ENCODE results near the gene HPCAL4.

The HPCAL4 gene

DNA sequence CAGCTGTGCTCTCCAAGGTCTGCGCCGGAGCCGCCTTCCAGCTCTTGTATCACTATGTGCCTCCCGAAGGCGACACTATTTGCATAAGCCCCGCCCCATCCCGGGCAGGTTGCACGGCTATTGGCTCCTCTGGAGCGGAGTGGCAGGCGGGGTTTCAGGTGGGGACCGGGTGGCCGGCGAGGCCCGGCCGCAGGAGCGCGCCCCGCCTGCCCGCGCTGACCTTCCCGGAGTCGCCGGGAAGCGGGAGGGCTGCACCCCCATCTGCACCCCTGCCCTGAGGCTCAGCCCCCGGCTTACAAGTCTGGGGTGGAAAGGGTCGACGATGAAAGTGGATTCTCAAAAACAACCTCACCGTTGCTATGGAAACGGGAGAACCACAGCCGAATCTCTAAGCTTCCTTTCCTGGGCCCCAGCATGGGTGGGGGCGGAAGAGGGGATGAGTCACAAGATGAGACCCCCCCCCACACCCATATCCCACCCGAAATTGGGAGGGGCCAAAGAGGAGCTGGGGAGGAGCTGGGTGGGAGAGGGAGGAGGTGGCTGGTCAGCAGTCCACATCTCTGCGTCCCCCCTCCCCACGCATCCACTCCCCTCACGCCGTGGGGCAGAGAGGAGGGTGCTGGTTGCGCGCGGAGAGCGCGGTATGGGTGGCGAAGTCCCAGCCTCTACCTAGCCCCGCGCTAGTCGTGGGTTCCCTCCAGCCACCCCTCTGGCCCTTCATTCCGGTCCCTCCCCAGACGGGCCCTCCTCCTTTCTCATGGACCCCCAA, at the start of gene HPCAL4:
Gene HPCAL4, minus strand, starts transcription at position 51 of the 769 bp plus-strand sequence. CDS start 6,830 bp downstream, outside the sequence.
- peak; percentile 86 to 93 (median 93) for DNase-seq

DNA sequence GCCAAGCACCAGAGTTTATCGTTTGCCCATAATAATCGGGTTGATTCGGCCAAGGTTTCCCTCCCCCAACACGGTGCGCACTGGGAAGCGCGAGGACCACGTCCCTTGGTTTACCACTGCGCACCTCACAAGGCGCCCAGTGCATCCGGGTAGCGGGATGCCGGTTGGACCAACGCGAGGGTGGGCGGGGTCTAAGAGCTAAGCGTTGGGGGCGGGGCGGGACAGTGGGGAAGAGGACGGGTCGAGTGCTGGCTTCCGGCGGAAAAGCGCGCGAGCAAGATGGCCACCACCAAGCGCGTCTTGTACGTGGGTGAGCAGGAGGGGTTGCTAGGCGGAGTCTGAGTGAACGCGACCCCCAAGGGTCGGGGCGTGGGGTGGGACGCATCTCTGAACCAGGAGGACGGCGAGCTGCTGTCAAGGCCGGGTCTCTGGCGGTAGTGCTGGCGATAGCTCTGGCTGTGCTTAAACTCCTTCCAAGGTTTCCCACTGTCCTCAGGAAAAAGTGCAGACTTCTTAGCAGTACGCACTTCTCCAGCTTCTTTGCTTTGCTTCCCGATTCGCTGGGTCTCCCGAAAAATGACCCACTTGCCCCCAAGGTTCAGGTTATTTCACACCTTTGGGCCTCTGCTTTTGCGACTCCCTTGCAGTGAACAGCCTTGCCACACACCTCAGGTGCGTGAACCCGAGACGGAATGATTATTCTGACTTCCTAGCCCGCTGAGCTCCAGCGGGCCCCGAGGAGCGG, 47.6 kb upstream of the HPCAL4 start, which contains the start of gene PPIE:
Gene PPIE, plus strand, starts transcription at position 261 of the 745 bp plus-strand sequence. Its CDS starts 19 bp downstream, at position 280.
- peak; percentile 92 to 97 (median 97) for DNase-seq

DNA sequence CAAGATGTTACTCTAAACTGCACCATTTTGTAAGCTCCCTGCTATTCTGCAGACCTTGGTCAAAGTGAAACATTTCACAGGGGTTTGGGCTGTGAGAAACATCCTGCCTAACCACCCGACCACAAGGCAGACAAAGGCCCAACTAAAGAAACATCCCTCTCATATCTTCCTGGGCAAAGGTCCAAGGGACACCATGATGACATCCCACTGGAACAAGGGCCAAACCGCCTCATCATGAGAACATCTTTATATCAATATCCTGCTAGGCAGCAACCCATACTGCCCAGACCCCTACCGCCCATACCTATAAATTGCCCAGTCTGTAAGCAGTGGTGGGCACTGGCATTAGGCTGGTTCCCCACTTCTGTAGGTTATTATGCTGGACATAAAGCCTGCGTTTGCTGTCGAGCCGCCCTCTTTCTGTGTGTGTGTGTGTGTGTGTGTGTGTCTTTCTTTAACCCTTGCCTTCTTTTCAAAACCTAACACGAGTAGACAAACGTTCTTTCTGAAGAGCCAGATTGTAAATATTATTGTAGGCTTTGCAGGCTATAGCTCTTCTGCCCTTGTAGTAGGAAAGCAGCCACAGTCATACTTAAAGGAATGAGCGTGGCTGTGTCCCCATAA, 46.4 kb upstream of the HPCAL4 start:
- no peak for DNase-seq

DNA sequence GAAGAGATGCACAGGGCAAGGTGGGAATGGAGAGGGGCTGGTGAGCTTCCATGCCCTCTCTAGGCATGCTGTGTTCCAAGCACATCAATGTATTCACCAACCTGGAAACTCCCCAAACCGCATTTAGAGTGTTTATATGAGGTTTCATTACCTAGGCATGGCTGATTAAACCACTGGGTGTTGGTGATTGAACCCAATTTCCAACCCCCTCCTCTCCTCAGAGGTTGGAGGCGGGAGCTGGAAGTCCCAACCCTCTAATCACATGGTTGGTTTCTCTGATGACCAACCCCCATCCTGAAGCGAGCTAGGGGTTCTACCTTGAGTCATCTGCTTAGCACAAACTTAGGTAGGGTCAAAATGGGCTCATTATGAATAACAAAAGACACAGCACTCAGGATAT, 44.5 kb upstream of the HPCAL4 start:
- DNase-seq: no peak

DNA sequence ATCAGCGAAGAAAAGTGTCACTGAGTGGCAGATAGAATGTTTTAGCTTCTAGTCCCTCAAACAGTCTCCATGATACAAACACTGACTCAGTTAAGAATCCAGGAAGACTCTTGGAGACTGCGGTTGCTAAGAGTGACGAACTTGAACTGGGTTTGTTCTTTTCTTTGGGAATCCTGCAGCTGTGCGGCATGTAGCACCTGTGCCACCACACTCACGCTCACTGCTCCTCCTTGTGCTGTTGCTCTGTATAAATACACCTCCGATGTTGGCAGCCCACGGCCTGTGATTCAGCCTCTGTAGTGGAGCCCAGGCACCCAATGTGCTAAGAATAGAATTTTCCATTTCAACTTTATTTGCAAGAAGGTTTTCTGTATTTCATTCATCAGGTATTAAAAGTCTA, 41.9 kb upstream of the HPCAL4 start:
- peak in 1 of 3 experiments; percentile 4 for DNase-seq

DNA sequence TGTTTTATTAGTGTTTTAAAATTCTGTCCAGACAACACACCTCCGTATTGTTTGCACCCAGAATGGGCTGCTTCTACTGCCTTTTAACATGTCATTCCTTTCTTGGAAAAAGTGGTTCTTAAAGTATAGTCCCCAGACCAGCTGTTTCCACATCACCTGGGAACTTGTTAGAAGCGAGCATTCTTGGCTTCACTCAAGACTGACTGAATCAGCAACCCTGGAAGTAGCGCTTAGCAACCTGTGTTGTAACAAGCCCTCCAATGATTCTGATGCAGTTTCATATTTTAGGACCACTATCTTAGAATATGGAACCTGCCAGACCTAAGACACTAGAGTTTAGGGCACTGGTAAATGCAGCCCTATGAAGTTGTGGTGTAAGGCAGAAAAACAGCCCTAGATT, 41.5 kb upstream of the HPCAL4 start:
- DNase-seq: no peak

DNA sequence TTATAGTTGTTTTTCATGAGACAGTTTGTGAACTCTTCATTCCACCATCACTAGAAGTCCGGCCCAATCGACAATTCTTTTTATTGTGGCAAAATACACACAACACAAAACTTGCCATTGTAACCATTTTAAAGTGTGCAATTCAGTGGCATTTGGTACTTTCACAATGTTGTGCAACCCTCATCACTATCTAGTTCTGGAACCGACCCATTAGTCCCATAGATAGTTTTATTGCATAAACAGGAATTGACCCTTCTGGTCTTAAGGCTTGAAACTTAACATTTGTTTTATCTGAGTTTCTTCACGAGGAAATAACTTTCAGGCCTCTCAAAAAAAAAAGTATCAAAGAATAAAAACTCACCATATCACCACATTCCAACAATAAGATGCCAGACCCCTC, 38.6 kb upstream of the HPCAL4 start:
- DNase-seq: no peak

DNA sequence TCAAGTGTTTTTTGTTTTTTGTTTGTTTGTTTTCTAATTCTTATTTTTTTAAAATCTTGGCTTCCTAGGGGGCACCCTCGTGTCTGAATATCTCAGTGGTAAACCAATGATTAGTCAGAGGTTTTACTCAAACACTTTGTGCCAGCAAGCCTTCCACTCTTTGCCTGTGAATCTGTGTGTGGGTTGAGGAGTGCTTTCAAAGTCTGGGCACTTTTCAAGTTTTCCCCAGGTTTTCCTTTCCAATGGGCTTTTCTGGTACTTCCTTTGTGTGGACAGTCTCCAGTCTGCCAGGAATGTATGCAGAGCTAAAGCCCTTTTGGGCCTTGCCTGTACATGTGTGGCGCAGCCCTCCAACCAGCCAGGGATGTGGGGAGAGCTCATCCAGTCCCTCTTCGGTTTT, 37.8 kb upstream of the HPCAL4 start:
- no peak for DNase-seq

DNA sequence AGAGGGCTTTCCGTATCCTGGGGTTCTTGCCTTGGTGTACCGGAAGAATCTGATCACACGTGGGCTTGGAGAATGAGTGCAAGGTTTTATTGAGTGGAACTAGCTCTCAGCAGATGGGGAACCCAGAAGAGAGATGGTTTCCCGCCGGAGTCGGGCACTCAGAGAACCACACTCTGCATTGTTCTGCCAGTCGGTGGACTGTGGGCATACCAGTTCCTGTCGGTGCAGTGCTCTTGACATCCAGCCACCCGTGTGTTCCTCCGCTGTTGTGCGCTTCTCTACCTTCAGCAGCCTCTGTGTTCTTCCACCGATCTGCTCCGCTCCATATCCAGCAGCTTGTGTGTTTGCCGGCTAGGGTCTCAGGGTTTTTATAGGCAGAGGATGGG, 36.7 kb upstream of the HPCAL4 start:
- no peak for DNase-seq

DNA sequence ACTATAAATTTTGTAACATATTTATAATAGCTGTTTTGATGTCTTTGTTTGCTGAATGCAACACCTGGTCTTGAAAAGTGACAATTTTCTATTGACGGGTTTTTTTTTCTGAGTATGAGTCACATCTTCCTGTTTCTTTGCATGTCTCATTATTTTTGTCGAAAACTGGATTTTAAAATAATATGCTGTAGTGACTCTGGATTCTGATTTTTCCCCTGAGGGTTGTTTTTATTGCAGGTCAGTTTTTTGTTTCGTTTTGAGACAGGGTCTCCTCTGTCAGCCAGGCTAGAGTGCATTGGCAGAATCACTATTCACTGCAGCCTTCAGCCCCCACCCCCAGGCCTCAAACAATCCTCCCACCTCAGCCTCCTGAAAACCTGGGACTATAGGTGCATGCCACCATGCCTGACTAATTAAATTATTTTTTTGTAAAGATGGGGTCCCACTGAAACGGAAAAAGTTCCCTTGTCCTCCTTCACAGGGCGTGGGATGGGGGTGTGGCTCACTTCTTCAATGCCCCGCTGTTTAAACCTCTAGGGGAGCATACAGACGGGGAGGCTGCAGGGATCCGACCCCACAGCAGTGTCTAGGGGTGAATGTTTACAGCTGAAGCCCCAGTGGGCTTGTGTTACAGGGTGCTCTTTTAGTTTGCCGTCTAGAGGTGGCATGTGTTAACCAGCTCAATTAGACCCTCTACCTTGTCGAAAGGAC, 36.1 kb upstream of the HPCAL4 start:
- no peak for DNase-seq

DNA sequence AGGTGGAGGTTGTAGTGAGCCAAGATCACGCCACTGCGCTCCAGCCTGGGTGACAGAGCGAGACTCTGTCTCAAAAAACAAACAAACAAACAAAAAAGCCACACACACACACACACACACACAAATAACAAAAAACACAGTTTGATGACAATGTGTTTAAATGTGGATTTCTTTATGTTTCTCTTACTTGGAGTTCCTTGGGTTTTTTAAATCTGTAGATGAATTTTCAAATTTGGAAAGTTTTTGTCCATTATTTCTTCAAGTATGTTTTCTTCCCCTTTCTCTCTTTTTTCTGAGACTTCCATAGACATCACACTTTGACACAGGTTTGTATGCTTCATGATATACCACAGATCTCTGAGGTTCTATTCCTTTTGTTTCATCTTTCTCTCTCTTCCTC, 35.4 kb upstream of the HPCAL4 start:
- DNase-seq: no peak

DNA sequence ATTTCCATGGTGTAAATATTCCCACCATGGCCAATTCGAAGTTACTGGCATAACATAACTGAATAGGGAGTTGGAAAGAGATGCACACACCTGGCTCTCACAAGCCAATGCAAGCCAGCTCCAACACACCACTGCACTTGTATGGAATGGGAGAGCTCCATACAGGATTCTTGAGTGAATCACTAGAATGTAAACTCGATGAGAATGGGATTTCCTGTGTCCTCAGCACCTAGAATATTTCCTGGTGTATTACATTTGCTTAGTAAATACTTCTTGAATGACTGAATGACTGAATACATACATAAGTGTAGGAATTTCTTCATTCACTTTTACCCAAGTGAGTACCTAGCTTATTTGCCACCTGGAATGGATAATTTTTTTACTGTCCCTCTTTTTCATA, 31.3 kb upstream of the HPCAL4 start:
- DNase-seq: no peak

DNA sequence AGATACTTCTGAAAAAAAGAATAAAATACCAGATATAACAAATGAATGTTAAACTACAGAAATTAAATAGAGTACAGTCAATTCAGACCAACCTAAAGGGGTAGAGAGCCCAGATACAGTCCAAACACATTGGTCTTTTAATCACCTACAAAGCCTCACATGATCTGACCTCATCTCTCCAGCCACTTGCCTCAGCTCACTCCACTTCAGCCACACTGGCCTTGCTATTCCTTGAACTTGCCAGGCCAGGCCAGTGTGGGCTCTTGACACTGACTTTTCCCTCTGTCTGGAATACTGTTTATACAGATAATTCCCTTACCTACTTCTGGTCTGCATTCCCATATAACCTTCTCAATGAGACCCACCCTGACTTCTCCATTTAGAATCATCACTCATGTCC, 30.4 kb upstream of the HPCAL4 start:
- DNase-seq: no peak

DNA sequence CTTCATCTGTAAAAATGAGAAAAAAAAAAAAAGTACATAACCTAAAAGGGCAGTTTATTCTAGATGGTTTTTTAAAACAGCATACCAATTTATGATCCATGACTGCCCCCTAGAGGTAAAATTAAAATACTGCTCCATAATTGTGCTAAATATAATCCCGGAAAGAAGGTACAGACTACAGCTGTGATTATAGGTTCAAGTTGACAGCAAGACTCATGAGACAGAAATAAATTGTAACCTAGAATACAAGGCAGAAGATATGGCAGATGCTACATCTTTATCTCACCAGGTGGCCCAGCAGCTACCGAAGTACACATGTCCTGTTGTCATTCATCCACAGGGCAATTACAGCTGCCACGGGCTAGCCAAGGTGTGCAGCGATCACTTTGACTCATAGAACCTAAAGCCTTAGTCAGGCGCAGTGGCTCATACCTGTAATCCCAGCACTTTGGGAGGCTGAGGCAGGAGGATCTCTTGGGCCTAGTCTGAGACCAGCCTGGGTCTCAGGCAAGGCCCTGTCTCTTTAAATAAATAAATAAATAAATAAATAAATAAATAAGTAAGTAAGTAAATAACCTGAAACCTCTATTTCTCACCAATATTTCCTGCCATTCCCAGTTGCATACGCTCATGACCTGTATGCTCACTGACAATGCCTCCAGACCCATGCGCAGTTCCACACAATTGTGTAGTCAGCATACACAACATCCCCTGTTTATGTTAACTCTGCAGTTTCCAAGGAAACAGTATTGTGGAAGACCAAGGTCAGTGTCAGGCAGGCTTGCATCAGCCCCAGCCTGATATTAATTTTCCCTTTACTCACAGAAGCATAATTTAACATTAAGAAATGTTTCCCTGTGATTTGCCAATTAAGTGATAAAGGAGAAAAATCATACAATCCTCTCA, 29.1 kb upstream of the HPCAL4 start:
- peak; percentile 61 to 87 (median 74) for DNase-seq

DNA sequence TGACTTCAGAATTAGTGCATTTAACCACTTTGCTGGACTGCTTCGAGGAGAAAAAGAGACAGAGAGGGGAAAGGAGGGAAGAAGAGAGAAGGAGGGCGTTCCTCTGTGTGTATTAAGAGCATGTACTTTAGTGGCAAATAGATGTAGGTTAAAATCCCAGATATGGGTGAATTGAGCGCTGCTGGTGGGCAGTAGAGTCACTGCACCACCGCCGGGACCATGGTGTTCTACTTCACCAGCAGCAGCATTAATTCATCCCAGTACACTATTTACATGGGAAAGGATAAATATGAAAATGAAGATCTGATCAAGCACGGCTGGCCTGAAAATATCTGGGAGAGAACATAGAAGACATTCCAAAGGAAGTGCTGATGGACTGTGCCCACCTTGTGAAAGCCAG, 26.6 kb upstream of the HPCAL4 start:
- DNase-seq: no peak

DNA sequence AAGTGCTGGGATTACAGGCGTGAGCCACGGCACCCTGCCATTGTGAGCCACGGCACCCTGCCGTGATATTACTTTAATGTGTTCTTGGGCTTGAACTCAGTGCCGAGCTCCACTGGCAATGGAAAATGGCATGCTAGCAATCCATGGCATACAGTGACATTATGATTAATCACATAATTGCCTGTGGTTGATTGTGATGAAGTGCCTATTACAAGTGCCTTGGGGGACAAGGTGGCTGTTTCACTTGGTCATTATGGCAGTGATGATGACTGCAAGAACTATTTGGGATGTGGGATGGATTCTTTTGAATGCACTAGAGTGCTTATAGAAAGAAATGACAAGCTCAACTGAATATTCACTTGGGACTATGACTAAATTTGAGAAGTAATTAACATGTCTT, 22.3 kb upstream of the HPCAL4 start:
- DNase-seq: peak; percentile 4 to 47 (median 7)

DNA sequence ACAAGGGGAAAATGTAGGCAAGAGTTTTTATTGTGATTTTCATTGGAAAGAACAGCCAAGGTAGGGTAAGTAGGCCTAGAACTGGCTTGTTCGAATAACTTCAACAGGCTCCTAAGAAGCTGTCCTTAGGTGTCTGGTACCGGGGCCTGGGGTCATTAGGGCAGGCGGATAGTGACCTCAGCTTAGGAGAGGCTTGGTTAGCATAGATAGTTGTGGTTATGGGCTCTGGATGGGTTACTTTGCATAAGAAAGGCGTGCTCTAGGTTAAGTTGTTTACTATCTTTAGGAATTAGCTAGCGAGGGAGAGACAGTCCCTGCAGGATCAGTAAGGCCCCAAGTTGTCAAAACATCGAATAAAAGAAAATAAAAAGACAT, 20.7 kb upstream of the HPCAL4 start:
- no peak for DNase-seq

DNA sequence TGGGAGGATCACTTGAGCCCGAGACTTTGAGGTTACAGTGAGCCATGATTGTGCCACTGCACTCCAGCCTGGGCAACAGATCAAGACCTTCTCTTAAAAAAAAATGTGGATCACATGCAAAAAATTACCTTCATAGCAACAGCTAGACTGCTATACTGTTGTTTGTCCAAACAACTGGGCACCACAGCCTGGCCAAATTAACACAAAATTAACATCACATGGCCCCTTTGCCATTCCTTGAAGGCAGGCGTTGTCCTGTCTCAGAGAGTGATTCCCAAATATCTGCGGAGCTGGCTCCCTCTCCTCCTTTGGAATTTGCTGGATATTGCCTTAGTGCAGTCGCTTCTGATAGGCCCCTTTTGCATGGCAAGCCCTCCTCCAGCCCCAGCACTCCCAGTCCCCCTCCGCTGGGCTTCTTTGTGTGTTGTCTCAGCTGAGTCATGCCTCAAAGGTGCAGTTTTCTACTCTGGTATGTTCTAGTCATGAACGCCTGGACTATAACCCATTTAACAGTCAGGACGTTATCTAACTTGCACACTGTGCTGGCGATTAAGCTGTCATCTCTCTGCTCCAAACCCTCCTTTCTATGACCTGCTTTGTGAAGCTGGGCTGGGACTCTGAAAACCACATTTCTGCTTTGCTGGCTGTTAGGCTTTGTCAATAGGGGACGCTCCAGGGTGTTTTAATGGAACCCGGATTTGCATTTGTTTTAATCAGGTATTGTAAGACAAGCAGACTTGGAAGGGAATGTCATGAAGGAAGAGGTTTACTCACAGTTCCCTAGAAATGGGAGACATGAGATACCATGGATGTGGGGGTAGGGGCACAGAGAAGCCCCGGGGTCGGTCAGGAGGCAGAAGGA, 20.1 kb upstream of the HPCAL4 start:
- no peak for DNase-seq

DNA sequence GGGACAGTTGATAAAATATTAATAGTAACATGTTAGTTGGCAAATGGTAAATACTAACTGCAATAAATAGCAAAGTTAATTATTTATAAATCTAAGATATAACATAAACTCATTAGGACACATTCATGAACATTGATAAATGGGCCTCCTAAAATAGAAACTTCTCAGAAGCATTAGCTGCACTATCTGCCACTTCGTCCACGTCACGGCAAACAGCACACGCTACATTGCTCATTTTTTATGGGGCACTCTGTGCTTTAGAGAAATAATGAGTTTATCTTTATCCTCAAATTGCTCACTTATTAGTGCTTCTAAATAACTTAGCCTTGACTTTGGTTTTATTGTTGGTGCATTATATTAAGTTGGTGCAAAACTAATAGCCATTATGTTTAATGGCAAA, 16.3 kb upstream of the HPCAL4 start:
- DNase-seq: no peak

DNA sequence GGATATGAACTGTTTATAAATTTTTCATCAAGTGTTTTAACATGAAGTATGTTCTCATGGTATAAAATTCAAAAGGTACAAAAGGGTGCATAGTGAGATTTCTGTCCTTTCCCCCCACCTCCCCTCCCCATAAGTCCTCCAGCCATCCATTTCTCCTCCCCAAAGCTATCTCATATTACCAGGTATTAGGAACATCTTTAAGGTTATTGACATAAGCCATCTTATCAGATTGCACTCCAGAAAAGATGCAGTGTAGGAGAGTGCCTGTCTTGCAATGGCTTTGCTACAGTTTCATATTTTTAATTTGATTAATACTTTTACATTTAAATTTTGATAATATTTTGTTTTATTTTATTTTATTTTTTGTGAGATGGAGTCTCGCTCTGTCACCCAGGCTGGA, 13.5 kb upstream of the HPCAL4 start:
- no peak for DNase-seq

DNA sequence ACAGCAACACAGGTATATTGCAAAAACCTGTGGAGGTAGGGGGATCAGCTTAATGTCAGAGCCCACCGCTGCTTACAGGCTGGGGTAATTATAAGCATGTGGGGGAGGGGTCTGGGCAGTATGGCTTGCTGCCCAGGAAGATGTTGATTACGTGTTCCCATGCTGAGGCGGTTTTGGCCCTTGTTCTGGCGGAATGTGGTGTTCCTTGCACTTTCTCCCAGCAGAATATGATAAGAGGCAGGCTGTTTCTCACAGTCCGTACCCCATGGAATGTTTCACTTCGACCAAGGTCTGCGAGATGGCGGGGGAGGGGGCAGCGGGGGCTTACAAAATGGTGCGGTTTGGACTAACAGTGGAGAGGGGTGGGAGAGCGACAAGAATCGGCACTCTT, 9.8 kb upstream of the HPCAL4 start:
- peak in 1 of 3 experiments; percentile 61 for DNase-seq
